HepG2 (cell line): Measurements from ENCODE around the gene USB1. TPM values are rescaled to one million over a fixed set of nuclear protein-coding genes. Genes with fewer than 3 reads are reported as not detected.

ENCODE experiments used
- ELF1 ChIP-seq: sonication (generic); formaldehyde crosslinking; IDR thresholded peaks from 2 replicates; pipeline ENCODE4 v1.4.0; 2020; ENCODE audit warnings: missing genetic modification reagents
- ETV5 ChIP-seq: IDR thresholded peaks from 2 replicates; pipeline ENCODE4 v1.6.1; 2018; ENCODE audit warnings: missing biosample characterization, missing genetic modification reagents, inconsistent platforms, borderline replicate concordance
- HDAC2 ChIP-seq: sonication (generic); formaldehyde crosslinking; IDR thresholded peaks from 2 replicates; pipeline ENCODE4 v1.4.0; 2020; ENCODE audit warnings: missing genetic modification reagents
- HNRNPL ChIP-seq: fragments of 200-400 bp; formaldehyde crosslinking; IDR thresholded peaks from 2 replicates; pipeline ENCODE4 v1.6.1; 2017; ENCODE audit warnings: mild to moderate bottlenecking, low read depth, low read length
- JDP2 ChIP-seq: sonication (generic); formaldehyde crosslinking; IDR thresholded peaks from 2 replicates; pipeline ENCODE4 v1.8.1; 2022; ENCODE audit warnings: missing genetic modification reagents, borderline replicate concordance
- MBD4 ChIP-seq: IDR thresholded peaks from 2 replicates; pipeline ENCODE4 v1.6.1; 2012; ENCODE audit warnings: low read length, inconsistent platforms, borderline replicate concordance
- NCOA2 ChIP-seq: sonication (generic); formaldehyde crosslinking; IDR thresholded peaks from 2 replicates; pipeline ENCODE4 v1.8.0; 2022; ENCODE audit warnings: inconsistent platforms
- SNAI1 ChIP-seq: sonication (generic); formaldehyde crosslinking; IDR thresholded peaks from 2 replicates; pipeline ENCODE4 v1.5.0; 2020; ENCODE audit warnings: mild to moderate bottlenecking, missing genetic modification reagents, borderline replicate concordance
- SNRNP70 ChIP-seq: fragments of 200-400 bp; formaldehyde crosslinking; IDR thresholded peaks from 2 replicates; pipeline ENCODE4 v1.6.1; 2017; ENCODE audit warnings: mild to moderate bottlenecking, low read depth, low read length, moderate library complexity
- SRSF1 ChIP-seq: fragments of 200-400 bp; formaldehyde crosslinking; optimal IDR thresholded peaks from 2 replicates; pipeline ENCODE3; 2017; ENCODE audit warnings: mild to moderate bottlenecking, low read depth, low read length, moderate library complexity
- ZBTB1 ChIP-seq: sonication (generic); formaldehyde crosslinking; IDR thresholded peaks from 2 replicates; pipeline ENCODE4 v1.4.0; 2020; ENCODE audit warnings: missing genetic modification reagents, borderline replicate concordance
- ZFP36 ChIP-seq: fragments of 150-350 bp; IDR thresholded peaks from 2 replicates; pipeline ENCODE4 v1.6.1; 2018; ENCODE audit warnings: borderline replicate concordance, low read length, low read depth; ENCODE audit not compliant: partially characterized antibody
- ZNF225 ChIP-seq: sonication (generic); formaldehyde crosslinking; IDR thresholded peaks from 2 replicates; pipeline ENCODE4 v1.4.0; 2020; ENCODE audit warnings: mild to moderate bottlenecking, missing genetic modification reagents
- ZNF550 ChIP-seq: sonication (generic); formaldehyde crosslinking; IDR thresholded peaks from 2 replicates; pipeline ENCODE4 v1.4.0; 2020; ENCODE audit warnings: mild to moderate bottlenecking, missing genetic modification reagents, borderline replicate concordance
- ZNF605 ChIP-seq: sonication (generic); formaldehyde crosslinking; IDR thresholded peaks from 2 replicates; pipeline ENCODE4 v1.8.0; 2022; ENCODE audit warnings: mild to moderate bottlenecking, missing genetic modification reagents
- polyA plus RNA-seq, 8 experiments: library from polyadenylated mRNA; depleted of rRNA in 3 of 8; stranded (reverse) in 7 of 8; unstranded in 1 of 8; fragments of >200 nt; fragmentation: Illumina TruSeq in 4 of 8; extraction: Trizol in 4 of 8; gene quantifications; 2 replicates each; pipeline versions ENCODE4 v1.2.1 to v1.2.3, GENCODE V29; 2011 to 2016; ENCODE audit warnings: low read depth in 4 of 8, missing spikeins in 1 of 8, mixed read lengths in 1 of 8; ENCODE audit not compliant: insufficient read depth in 1 of 8
- total RNA-seq, 5 experiments: library from RNA; depleted of rRNA; stranded (reverse); fragments of >200 nt; fragmentation: Illumina TruSeq; extraction: Trizol; gene quantifications; 2 replicates each; pipeline ENCODE4 v1.2.3, GENCODE V29; 2016; ENCODE audit warnings: low read depth in 1 of 5
- TF ChIP-seq, protein P1 (sequence below): IDR thresholded peaks from 2 replicates; pipeline ENCODE4 v1.6.1; 2016; ENCODE audit warnings: low read depth, borderline replicate concordance
- TF ChIP-seq, protein P2 (sequence below): sonication (generic); formaldehyde crosslinking; IDR thresholded peaks from 2 replicates; pipeline ENCODE4 v1.4.0; 2020; ENCODE audit warnings: mild to moderate bottlenecking, missing genetic modification reagents

USB1 gene
- total and polyA plus RNA-seq, 2 of the 13 experiments (the other 11 are each of a cell fraction or from before 2014, with no cell fraction given), result 16.7 to 65.4 TPM

DNA sequence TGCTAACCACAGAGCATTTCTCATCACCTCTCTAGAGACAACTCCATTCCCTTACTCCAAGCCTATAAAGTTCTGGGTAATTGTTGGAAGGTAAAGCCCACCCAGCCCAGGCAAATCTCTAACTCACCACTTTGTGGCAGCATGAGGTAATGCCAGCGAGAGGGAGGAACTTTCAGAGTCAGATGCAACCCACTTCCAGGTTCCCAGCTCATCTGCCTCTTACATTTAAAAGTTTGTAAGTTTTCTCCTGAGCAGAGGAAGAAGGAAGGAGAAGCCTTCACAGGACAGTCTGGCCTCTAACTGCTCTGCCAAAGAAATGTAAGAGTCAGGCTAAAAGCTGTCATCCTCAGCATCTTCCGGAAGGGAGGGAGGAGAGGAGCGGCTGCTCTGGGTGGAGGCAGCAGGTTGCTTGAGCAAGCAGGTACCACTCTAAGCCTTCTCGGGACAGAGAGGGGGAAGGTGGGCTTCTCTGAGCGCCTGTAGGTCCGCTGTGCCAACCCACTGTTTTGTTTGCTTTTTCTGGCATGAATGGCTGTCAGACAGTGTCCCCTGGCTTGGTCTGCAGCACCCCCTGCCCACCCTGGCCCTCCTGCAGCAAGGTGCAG lies 1.7 kb upstream of the USB1 start (continued):
- peak; percentile 38; the same call in 1 of the 2 replicates for TF ChIP-seq ZBTB1 (CRISPR knock-in tag)
- no peak for TF ChIP-seq SNRNP70
- 0 out of 2 replicates have a peak, but pooled peaks have one; percentile 17 for TF ChIP-seq HNRNPL
- TF ChIP-seq SNAI1, result no peak
- TF ChIP-seq ETV5 (CRISPR knock-in tag), result 0 out of 2 replicates have a peak, but pooled peaks have one; percentile 10
- TF ChIP-seq ZNF550 (CRISPR knock-in tag), result no peak
- TF ChIP-seq, protein P1, sequence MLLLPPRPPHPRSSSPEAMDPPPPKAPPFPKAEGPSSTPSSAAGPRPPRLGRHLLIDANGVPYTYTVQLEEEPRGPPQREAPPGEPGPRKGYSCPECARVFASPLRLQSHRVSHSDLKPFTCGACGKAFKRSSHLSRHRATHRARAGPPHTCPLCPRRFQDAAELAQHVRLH, result 0 out of 2 replicates have a peak, but pooled peaks have one; percentile 57
- no peak for TF ChIP-seq ZFP36
- 0 out of 2 replicates have a peak, but pooled peaks have one; percentile 12 for TF ChIP-seq ZNF605 (CRISPR knock-in tag)
- TF ChIP-seq MBD4, result no peak
- TF ChIP-seq NCOA2, result no peak
- TF ChIP-seq, protein P2, sequence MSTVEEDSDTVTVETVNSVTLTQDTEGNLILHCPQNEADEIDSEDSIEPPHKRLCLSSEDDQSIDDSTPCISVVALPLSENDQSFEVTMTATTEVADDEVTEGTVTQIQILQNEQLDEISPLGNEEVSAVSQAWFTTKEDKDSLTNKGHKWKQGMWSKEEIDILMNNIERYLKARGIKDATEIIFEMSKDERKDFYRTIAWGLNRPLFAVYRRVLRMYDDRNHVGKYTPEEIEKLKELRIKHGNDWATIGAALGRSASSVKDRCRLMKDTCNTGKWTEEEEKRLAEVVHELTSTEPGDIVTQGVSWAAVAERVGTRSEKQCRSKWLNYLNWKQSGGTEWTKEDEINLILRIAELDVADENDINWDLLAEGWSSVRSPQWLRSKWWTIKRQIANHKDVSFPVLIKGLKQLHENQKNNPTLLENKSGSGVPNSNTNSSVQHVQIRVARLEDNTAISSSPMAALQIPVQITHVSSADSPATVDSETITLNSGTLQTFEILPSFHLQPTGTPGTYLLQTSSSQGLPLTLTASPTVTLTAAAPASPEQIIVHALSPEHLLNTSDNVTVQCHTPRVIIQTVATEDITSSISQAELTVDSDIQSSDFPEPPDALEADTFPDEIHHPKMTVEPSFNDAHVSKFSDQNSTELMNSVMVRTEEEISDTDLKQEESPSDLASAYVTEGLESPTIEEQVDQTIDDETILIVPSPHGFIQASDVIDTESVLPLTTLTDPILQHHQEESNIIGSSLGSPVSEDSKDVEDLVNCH, result no peak
- no peak for TF ChIP-seq JDP2 (CRISPR knock-in tag)
- TF ChIP-seq HDAC2 (CRISPR knock-in tag), result 0 out of 2 replicates have a peak, but pooled peaks have one; percentile 15
- no peak for TF ChIP-seq SRSF1
- TF ChIP-seq ELF1 (CRISPR knock-in tag), result no peak
- TF ChIP-seq ZNF225 (CRISPR knock-in tag), result peak; percentile 18; the same call in 1 of the 2 replicates
